SH-SY5Y (cell line): Measurements from ENCODE around the gene RPS6KA5.

Experiments used
- GATA2 ChIP-seq: IDR thresholded peaks from 2 replicates; pipeline ENCODE4 v1.6.1; 2011; ENCODE audit warnings: mild to moderate bottlenecking, low read depth, low read length
- GATA3 ChIP-seq: IDR thresholded peaks from 2 replicates; pipeline ENCODE4 v1.6.1; 2011; ENCODE audit warnings: low read depth, mild to moderate bottlenecking, low read length, moderate library complexity

GRCh38 chr14:91061056-91061887, 831 bp upstream of the RPS6KA5 start:
- TF ChIP-seq GATA2 (no peak; the same call in 1 of the 2 replicates), GATA3 (no peak)
